ENCODE results near the gene TRMT112.

The TRMT112 gene

DNA sequence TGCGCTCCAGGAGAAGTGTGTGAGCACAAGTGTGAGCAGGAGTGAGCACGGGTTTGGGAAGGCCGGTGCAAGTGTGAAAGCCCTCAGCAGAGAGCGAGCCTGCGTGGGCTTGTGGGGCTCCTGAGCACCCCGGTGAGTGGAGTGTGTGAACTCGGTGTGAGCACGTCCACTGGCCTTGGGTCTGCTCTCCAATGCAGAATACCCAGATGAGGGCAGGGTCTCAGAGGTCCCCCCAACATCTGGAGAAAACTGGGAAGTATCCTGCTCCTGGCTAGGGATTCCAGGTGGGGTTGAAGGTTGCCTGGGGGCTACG is 10.8 kb downstream of the TRMT112 start:
- no peak for DNase-seq

DNA sequence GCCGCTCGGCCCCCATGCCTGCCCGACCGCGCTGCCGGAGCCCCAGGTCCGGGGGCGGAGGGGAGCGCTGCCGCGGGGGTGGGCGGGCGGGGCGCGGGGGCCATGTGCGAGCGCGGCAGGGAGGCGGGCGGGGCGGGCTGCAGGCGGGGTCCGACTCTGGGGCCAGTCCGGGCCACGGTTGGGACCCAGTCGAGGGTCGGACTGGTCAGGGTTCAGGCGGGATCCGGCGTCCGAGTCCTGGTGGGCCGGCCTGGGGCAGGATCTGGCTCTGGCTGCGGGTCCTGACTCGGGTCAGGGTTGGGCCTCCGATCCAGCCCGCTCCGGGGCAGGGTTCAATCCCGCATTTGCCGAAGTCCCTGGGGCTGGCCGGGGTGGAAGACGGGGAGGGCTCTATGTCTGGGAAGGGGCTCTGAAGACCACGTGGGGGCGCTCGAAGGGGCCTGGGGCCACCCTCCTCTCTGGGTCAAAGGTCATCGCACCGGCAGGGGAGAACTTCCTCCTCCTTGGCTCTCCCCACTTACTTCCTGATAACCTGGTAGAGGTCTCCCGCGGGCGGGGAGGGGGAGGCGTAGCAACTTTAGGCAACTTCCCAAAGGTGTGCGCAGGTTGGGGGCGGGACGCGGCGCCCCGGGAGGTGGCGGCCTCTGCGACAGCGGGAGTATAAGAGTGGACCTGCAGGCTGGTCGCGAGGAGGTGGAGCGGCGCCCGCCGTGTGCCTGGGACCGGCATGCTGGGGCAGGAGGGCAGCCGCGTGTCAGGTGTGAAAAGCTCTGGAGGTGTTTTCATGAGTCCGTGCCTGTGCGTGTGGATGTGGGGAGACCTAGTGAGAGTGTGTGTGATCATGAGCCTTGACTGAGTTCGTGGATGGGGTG is 11.4 kb downstream of the TRMT112 start:
- peak; percentile 49 for DNase-seq

DNA sequence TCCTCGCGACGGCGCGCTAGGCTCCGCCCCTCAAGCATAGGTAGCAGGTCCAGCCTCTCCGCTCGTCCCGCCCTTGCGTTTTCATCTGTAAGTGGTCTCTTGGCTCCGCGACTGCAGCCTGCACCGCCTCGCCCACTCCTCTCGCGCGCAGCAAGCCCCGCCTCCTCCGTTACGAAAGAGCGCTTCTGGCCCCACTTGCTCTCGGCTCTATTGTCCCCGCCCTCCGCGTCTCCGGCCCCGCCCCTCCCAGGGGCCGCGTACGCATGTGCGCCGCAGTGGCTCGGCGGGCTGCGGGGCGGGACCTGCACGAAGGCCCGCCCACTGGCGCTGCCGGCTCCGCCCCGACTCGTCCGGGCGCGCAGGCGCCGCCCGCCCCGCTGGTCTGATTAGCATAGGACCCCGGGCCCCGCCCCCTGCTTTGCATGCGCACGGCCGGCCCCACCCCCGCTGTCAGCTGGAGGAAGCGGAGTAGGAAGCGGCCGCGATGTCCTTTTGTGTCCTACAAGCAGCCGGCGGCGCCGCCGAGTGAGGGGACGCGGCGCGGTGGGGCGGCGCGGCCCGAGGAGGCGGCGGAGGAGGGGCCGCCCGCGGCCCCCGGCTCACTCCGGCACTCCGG is 12.2 kb downstream of the TRMT112 start, which contains the start of gene ESRRA:
Gene ESRRA (plus strand): TSS at position 450 of the 616 bp plus-strand sequence. CDS start 1,656 bp downstream, outside the sequence.
- peak; percentile 95 for DNase-seq

DNA sequence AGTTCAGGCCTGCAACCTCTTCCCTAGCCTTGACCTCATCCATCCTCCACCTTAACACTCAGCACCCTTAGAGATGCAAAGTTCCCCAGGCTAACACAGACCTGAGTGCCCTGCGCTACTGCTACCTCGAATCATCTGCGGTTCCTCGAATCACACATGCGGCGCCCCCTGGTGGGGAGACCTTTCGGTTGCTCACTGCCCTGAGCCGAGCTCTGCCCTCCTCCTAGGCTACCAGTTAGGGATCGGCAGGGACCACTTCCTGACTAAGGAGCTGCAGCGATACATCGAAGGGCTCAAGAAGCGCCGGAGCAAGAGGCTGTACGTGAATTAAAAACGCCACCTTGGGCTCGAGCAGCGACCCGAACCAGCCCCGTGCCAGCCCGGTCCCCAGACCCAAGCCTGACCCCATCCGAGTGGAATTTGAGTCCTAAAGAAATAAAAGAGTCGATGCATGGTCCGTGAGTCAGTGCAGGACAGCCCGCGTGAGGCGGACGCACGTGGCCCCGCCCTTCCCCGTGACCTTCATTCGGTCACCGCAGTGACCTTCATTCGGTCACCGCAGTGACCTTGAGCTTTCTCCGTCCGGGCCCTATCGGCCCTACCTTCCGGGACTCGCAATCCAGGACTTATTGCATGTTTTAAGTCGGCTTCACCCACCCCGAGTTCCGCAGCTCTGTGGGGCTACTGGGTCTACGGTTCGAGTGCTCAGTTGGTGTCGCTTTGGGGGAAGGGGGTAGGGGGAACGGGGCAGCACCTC is 12.9 kb downstream of the TRMT112 start:
- peak; percentile 88 for DNase-seq

- DNase-seq: no peak
Measured at GRCh38 chr11:64304032-64304315, 13.4 kb downstream of the TRMT112 start.

DNA sequence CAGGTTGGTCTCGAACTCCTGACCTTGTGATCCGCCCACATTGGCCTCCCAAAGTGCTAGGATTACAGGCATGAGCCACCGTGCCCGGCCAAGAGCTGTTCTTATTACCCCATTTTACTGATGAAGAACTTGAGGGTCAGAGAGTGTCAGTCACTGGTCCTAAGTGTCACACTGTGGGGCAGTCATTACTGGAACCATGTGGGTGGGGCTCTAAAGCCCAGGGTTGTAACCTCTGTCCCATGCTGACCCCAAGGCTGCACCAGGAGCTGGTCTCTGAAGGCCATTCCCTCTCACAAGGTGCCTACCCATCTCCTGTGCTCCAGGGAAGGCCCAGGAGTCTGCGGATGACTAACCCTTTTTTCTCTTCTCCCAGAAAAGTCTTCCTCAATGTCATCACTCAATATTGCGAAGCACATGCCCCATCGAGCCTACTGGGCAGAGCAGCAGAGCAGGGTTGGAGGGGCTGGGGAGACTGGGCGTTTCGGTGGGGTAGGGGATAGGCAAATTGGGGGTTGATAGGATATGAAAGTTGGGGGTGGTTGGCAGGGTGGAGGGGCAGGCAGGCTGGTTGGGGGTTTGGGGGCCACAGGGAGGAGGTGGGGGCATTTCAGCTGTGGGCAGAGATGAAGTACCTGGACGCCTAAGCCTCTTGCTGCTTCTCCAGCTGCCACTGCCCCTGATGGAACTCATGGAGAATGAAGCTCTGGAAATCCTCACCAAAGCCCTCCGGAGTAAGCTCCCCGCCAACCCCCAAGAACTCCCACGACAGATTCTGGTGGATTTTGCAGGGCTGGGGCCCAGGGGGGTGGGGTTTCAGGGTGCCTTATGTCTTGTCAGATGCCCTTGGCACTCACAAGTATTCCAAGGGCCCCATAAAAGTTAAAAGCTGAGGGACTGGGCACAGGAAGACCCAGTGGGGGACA is 14.0 kb downstream of the TRMT112 start:
- no peak for DNase-seq

- no peak for DNase-seq
Measured at GRCh38 chr11:64299847-64300648, 17.3 kb downstream of the TRMT112 start, which contains the start of gene CATSPERZ. CATSPERZ (plus strand) TSS chr11:64300358; CDS start chr11:64300411, 53 bp downstream.

DNA sequence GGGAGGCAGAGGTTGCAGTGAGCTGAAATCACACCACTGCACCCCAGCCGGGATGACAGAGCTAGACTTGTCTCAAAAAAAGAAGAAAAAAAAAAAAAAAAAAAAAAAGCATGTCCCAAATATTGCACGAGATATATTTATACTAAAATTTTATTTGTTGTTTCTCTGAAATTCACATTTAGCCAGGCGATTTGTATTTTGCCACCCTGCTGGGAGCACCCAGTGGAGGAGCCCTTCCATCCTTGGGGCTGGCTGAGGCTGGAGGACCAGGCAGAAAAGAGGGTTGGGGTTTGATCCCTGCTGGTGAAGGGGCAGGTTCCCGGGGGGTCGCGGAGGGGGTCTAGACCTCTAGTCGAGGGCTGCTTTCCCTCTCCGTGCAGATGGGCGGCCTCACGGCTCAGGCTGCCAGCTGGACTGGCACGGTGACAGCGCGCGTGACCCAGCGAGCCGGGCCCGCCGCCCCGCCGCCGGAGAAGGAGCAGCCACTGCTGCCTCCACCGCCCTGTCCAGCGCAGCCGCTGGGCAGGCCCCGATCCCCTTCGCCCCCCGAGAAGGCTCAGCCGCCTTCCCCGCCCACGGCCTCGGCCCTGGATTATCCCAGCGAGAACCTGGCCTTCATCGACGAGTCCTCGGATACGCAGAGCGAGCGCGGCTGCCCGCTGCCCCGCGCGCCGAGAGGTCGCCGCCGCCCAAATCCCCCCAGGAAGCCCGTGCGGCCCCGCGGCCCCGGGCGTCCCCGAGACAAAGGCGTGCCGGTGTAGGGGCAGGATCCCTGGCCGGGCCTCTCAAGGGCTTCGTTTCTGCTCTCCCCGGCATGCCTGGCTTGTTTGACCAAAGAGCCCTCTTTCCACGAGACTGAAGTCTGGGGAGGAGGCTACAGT is 18.2 kb downstream of the TRMT112 start:
- no peak for DNase-seq

DNA sequence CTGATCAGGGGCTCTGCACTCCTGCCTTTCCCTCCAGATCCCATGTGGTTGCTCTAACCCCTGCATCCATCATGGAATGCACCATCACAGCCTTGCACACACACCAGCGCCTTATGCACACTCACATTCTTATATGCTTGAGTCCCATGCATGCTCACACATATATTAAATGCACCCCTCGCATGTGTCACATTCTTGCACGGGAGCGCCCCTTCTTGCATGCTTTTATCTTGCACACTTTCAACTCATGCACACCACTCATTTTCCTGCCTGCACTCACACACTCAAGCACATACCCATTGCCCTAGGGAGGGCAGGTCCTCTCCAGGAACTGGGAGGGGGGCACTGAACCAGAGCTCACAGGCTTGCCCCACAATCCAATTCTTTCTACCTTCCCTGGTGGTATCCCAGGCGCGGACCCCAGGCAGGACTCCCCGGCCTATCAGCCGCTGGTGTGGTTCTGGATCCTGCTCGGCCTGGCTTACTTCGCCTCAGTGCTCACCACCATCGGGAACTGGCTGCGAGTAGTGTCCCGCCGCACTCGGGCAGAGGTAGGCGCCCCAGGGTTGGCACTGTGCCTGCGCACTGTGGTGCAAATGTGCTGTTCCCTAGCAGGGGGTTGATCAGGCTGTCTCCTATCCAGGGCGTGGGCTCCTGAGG is 19.5 kb downstream of the TRMT112 start:
- no peak for DNase-seq

- DNase-seq: no peak
Measured at GRCh38 chr11:64296830-64297698, 20.3 kb downstream of the TRMT112 start.

DNA sequence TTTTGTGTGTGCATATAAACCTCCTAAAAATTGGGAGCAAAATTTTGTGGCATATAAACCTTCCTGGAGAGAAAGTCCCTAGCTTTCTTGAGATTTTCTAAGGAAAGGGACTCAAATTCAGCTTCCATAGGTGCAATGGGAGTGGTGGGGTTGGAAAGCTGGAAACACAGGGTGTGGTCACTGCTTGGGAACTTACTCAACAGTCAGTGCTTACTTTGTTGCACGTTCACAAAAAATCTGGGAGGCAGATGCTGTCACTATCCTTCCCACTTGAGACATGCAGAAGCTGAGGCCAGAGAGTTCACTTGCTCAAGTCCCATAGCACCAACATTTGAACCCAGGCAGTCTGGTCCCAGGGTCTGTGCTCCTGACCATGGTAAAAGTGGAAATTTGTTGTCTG is 21.1 kb downstream of the TRMT112 start:
- no peak for DNase-seq

- DNase-seq: no peak
Measured at GRCh38 chr11:64295760-64296159, 21.6 kb downstream of the TRMT112 start.

GRCh38 chr11:64294774-64295173 is 22.6 kb downstream of the TRMT112 start:
- DNase-seq: no peak

GRCh38 chr11:64292460-64293254 is 24.7 kb downstream of the TRMT112 start:
- DNase-seq: no peak

DNA sequence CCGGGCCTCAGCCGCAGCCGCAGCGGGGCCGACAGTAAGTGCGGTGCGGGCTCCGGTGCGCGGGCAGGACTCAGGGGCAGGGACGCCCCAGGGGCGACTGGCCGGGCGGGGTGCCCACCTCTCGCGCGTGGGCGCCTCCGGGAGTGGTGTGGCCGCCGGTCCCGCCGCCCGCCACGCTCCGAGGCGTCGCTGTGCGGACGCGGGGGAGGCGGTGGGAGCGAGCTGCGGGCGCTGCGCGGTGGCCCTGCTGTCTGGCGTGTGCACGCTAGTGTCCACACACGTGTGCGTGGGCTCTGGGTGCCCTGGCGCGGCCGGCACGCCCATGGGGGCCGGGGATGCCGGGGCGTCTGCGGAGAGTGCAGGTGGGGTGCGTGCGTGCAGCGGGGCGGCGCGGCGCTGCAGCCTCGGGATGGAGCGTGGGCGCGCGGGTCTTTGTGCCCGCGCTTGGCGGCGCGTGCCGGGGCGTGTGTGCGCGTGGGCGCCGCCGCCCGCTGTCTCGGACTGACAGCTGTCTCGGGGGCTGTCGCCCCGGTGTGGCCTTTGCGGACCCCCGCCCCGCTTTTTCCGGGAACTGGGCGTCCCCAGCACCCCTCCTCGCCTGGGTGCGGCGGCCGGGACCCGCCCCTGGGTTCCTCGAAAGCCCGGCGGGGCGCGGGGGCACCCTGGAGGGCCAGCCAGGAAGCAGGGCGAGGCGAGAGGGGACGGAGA is 25.5 kb downstream of the TRMT112 start:
- DNase-seq: no peak

GRCh38 chr11:64291262-64291751 is 26.1 kb downstream of the TRMT112 start, which contains the start of gene KCNK4:
KCNK4 (plus strand) TSS chr11:64291302; CDS start chr11:64293019, 1,717 bp downstream.
- no peak for DNase-seq

All from NCI-H226 (cell line).